Tibial nerve (tissue), 4 donors: ENCODE data around the gene CACNA1A. TPM values are rescaled to one million over a fixed set of nuclear protein-coding genes. Genes with fewer than 3 reads are reported as not detected.

Experiments used
- DNase-seq, 2 donors: peaks; one replicate each; pipeline ENCODE4 v3.0.0-alpha.2; 2019; ENCODE audit warnings: low spot score in 2 of 2
- H3K27ac ChIP-seq, 4 donors: fragments of 200-600 bp; sonication (generic) in 3 of 4; one replicate each; pipeline ENCODE4 v1.5.1; 2017 to 2019; ENCODE audit warnings: mild to moderate bottlenecking in 1 of 4
- H3K27me3 ChIP-seq, 2 donors: fragments of 200-600 bp; sonication (generic) in 1 of 2; one replicate each; pipeline versions ENCODE4 v1.5.1 to v1.6.0; 2017 to 2019
- H3K36me3 ChIP-seq, 3 donors: fragments of 200-600 bp; sonication (generic); one replicate each; pipeline ENCODE4 v1.5.1; 2018 to 2019
- H3K4me1 ChIP-seq, 4 donors: fragments of 200-600 bp; sonication (generic) in 3 of 4; one replicate each; pipeline ENCODE4 v1.5.1; 2017 to 2019
- H3K4me3 ChIP-seq, 4 donors: fragments of 200-600 bp; sonication (generic) in 3 of 4; one replicate each; pipeline ENCODE4 v1.5.1; 2017 to 2019; ENCODE audit warnings: mild to moderate bottlenecking in 1 of 4, moderate library complexity in 1 of 4
- H3K9me3 ChIP-seq, 4 donors: fragments of 200-600 bp; sonication (generic) in 3 of 4; one replicate each; pipeline ENCODE4 v1.5.1; 2017 to 2019
- CTCF ChIP-seq, 5 experiments: fragments of 200-600 bp in 3 of 5; fragments of 450-650 bp in 2 of 5; sonication (generic) in 3 of 5; IDR thresholded peaks; one replicate each; pipeline ENCODE4 v1.5.1; 2016 to 2019; ENCODE audit warnings: antibody characterized with exemption in 5 of 5, mild to moderate bottlenecking in 3 of 5, moderate library complexity in 2 of 5
- EP300 ChIP-seq, 2 donors: sonication (generic); formaldehyde crosslinking; IDR thresholded peaks; one replicate each; pipeline ENCODE4 v1.6.1; 2017; ENCODE audit warnings: antibody characterized with exemption in 2 of 2, mild to moderate bottlenecking in 1 of 2
- POLR2A ChIP-seq, 2 donors: fragments of 450-650 bp; IDR thresholded peaks; one replicate each; pipeline ENCODE4 v1.6.1; 2017; ENCODE audit warnings: antibody characterized with exemption in 2 of 2, mild to moderate bottlenecking in 2 of 2, moderate library complexity in 2 of 2
- WGBS, 2 donors: methylation state at CpG; one replicate each; pipeline ENCODE4 v1.1.5; 2018; 5-methylcytosine and 5-hydroxymethylcytosine counted together
- total RNA-seq, 4 donors: library from RNA; depleted of rRNA; stranded (reverse); fragments of >200 nt; gene quantifications; one replicate each; pipeline ENCODE4 v1.1.0, GENCODE V29; 2016

The CACNA1A gene
- total RNA-seq, 4 donors from 2014 or later: 4.0 to 10.2 (median 9.3) TPM

GRCh38 chr19:13290741-13291140 is 215.5 kb downstream of the CACNA1A start:
- no peaks in the 10 kb centered on the region for H3K4me1 ChIP-seq
- no peaks in the 10 kb centered on the region for H3K9me3 ChIP-seq
- H3K27ac ChIP-seq: no peak overlapping the region
- no peak overlapping the region for H3K4me3 ChIP-seq
- no peak for DNase-seq
- no peak for TF ChIP-seq EP300 (IDR thresholded peaks at IDR 0.05)
- TF ChIP-seq POLR2A (IDR thresholded peaks at IDR 0.05): no peak
- no peak for TF ChIP-seq CTCF (IDR thresholded peaks at IDR 0.05)
- no peaks in the 10 kb centered on the region for H3K27me3 ChIP-seq
- H3K36me3 ChIP-seq: no peaks in the 10 kb centered on the region
- 86 to 87% methylated on average over 4 of the region's 4 CpGs for WGBS, 2 donors

- Histone ChIP-seq H3K27me3 (no peaks in the 10 kb centered on the region), H3K4me1 (no peaks in the 10 kb centered on the region), H3K4me3 (no peak overlapping the region), H3K27ac (no peak overlapping the region), H3K36me3 (no peaks in the 10 kb centered on the region), H3K9me3 (no peaks in the 10 kb centered on the region)
- TF ChIP-seq EP300 (IDR thresholded peaks at IDR 0.05) (no peak), CTCF (IDR thresholded peaks at IDR 0.05) (no peak), POLR2A (IDR thresholded peaks at IDR 0.05) (no peak)
- DNase-seq: no peak
- WGBS, 2 donors: 87 to 91% methylated on average over 4 of the region's 4 CpGs
Measured at GRCh38 chr19:13289295-13289694, 217.0 kb downstream of the CACNA1A start.

- no peak for DNase-seq
- H3K27ac ChIP-seq: no peak overlapping the region
- 84 to 92% methylated on average over 21 to 30 of the region's 31 CpGs for WGBS, 2 donors
- no peak overlapping the region for H3K4me3 ChIP-seq
- TF ChIP-seq POLR2A (IDR thresholded peaks at IDR 0.05) (no peak), CTCF (IDR thresholded peaks at IDR 0.05) (no peak), EP300 (IDR thresholded peaks at IDR 0.05) (no peak)
- H3K27me3 ChIP-seq: peaks cover 0 to 11% of the 10 kb centered on the region in 2 donors
- peaks cover 0 to 8% (median 0%) of the 10 kb centered on the region in 4 donors for H3K4me1 ChIP-seq
- no peaks in the 10 kb centered on the region for H3K9me3 ChIP-seq
- no peaks in the 10 kb centered on the region for H3K36me3 ChIP-seq
Measured at GRCh38 chr19:13286195-13286985, 219.9 kb downstream of the CACNA1A start.

GRCh38 chr19:13284929-13285928 is 221.1 kb downstream of the CACNA1A start:
- no peak for DNase-seq
- TF ChIP-seq POLR2A (IDR thresholded peaks at IDR 0.05): no peak
- TF ChIP-seq CTCF (IDR thresholded peaks at IDR 0.05): no peak
- TF ChIP-seq EP300 (IDR thresholded peaks at IDR 0.05): no peak
- no peak overlapping the region for H3K4me3 ChIP-seq
- no peaks in the 10 kb centered on the region for H3K36me3 ChIP-seq
- 41 to 62% methylated on average over 13 of the region's 13 CpGs for WGBS, 2 donors
- H3K27me3 ChIP-seq: peaks cover 0 to 11% of the 10 kb centered on the region in 2 donors
- no peak overlapping the region for H3K27ac ChIP-seq
- H3K9me3 ChIP-seq: no peaks in the 10 kb centered on the region
- H3K4me1 ChIP-seq: peaks cover 0 to 10% (median 0%) of the 10 kb centered on the region in 4 donors
